WTC11 (cell line): ENCODE data around the gene CLRN3.

Experiments used
- CREB1 ChIP-seq: sonication (generic); formaldehyde crosslinking; IDR thresholded peaks from 2 replicates; pipeline ENCODE4 v1.8.0; 2023; ENCODE audit warnings: mild to moderate bottlenecking, missing genetic modification reagents
- E2F1 ChIP-seq: sonication (generic); formaldehyde crosslinking; IDR thresholded peaks from 2 replicates; pipeline ENCODE4 v1.8.0; 2022; ENCODE audit warnings: mild to moderate bottlenecking, missing genetic modification reagents
- PREB ChIP-seq: sonication (generic); formaldehyde crosslinking; IDR thresholded peaks from 2 replicates; pipeline ENCODE4 v1.8.1; 2022; ENCODE audit warnings: mild to moderate bottlenecking, missing genetic modification reagents, moderate library complexity, borderline replicate concordance
- SP1 ChIP-seq: sonication (generic); formaldehyde crosslinking; conservative IDR thresholded peaks from 2 replicates; pipeline ENCODE4 v1.8.1; 2022; ENCODE audit warnings: missing genetic modification reagents
- TP53 ChIP-seq: sonication (generic); formaldehyde crosslinking; IDR thresholded peaks from 2 replicates; pipeline ENCODE4 v1.8.1; 2023; ENCODE audit warnings: mild to moderate bottlenecking, missing genetic modification reagents
- ZNF232 ChIP-seq: sonication (generic); formaldehyde crosslinking; IDR thresholded peaks from 2 replicates; pipeline ENCODE4 v1.8.0; 2022; ENCODE audit warnings: mild to moderate bottlenecking, missing genetic modification reagents
- TF ChIP-seq, protein P1 (sequence below): sonication (generic); formaldehyde crosslinking; IDR thresholded peaks from 2 replicates; pipeline ENCODE4 v1.8.1; 2022; ENCODE audit warnings: low read depth, missing genetic modification reagents, borderline replicate concordance

DNA sequence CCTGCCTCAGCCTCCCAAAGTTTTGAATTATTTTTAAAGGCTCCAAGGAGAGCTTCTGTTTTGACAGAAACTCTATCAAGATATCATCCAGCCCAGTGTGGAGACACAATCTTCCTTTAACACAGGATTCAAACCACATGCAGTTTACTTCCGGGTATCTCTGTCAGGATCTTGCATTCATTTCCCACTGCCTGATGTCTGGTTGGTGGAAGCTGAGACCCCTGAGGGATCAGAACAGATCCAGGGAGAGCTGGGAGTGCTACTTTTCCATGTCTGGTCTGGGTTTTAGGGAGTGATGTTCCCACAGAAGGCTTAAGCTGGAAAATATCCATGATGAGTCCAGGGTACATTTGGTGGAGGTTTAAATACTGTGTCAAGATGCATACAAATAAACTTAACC lies 30.9 kb upstream of the CLRN3 start:
- TF ChIP-seq SP1 (CRISPR knock-in tag) = no peak
- no peak for TF ChIP-seq CREB1 (CRISPR knock-in tag)
- TF ChIP-seq TP53 (CRISPR knock-in tag) = no peak
- TF ChIP-seq E2F1 = no peak
- TF ChIP-seq PREB (CRISPR knock-in tag) = no peak
- TF ChIP-seq, protein P1, sequence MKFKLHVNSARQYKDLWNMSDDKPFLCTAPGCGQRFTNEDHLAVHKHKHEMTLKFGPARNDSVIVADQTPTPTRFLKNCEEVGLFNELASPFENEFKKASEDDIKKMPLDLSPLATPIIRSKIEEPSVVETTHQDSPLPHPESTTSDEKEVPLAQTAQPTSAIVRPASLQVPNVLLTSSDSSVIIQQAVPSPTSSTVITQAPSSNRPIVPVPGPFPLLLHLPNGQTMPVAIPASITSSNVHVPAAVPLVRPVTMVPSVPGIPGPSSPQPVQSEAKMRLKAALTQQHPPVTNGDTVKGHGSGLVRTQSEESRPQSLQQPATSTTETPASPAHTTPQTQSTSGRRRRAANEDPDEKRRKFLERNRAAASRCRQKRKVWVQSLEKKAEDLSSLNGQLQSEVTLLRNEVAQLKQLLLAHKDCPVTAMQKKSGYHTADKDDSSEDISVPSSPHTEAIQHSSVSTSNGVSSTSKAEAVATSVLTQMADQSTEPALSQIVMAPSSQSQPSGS (CRISPR knock-in tag) = no peak
- TF ChIP-seq ZNF232 (CRISPR knock-in tag) = no peak
